K562 (cell line): ENCODE measurements around the gene NTRK3. TPM values are rescaled to one million over a fixed set of nuclear protein-coding genes. Genes with fewer than 3 reads are reported as not detected.

Experiments used
- FOXO4 ChIP-seq: fragments of 450-650 bp; formaldehyde crosslinking; IDR thresholded peaks from 2 replicates; pipeline ENCODE4 v1.4.0; 2020; ENCODE audit warnings: mild to moderate bottlenecking, moderate library complexity
- HCFC1 ChIP-seq: IDR thresholded peaks from 2 replicates; pipeline ENCODE4 v1.6.1; 2012; ENCODE audit warnings: low read depth, low read length, improper control_type of control experiment
- MTA3 ChIP-seq: fragments of 450-650 bp; formaldehyde crosslinking; IDR thresholded peaks from 2 replicates; pipeline ENCODE4 v1.6.1; 2017; ENCODE audit warnings: mild to moderate bottlenecking, borderline replicate concordance
- PRPF4 ChIP-seq: fragments of 200-400 bp; formaldehyde crosslinking; IDR thresholded peaks from one replicate; pipeline ENCODE4 v1.6.1; 2017; ENCODE audit warnings: low read length, low read depth, mild to moderate bottlenecking; ENCODE audit not compliant: insufficient read depth, poor library complexity, severe bottlenecking
- SIN3A ChIP-seq, 2 experiments: fragments of 150-350 bp in 1 of 2; IDR thresholded peaks; 2 replicates each; pipeline ENCODE4 v1.6.1; 2011 to 2016; ENCODE audit warnings: borderline replicate concordance in 2 of 2, low read depth in 2 of 2, low read length in 2 of 2, mild to moderate bottlenecking in 2 of 2, moderate library complexity in 2 of 2; ENCODE audit not compliant: control insufficient read depth in 1 of 2
- UBTF ChIP-seq, 2 experiments: IDR thresholded peaks; 2 replicates each; pipeline ENCODE4 v1.6.1; 2012; ENCODE audit warnings: improper control_type of control experiment in 2 of 2, low read depth in 2 of 2, low read length in 2 of 2, borderline replicate concordance in 1 of 2
- WHSC1 ChIP-seq: IDR thresholded peaks from one replicate; pipeline ENCODE4 v1.6.1; 2012; ENCODE audit warnings: low read length, control low read depth, inconsistent platforms
- ZNF146 ChIP-seq: IDR thresholded peaks from one replicate; pipeline ENCODE4 v1.6.1; 2018; ENCODE audit warnings: missing compliant biosample characterization; ENCODE audit not compliant: unreplicated experiment
- polyA plus RNA-seq, 8 experiments: library from polyadenylated mRNA; depleted of rRNA in 4 of 8; stranded (reverse) in 5 of 8; unstranded in 3 of 8; fragments of >200 nt; fragmentation: Nextera tagmentation in 2 of 8; fragmentation: Illumina TruSeq in 1 of 8; extraction: Ambion mirVana in 2 of 8; extraction: Trizol in 1 of 8; gene quantifications; 2 replicates each; pipeline versions ENCODE4 v1.2.1 to v1.2.3, GENCODE V29; 2011 to 2014; ENCODE audit warnings: inconsistent platforms in 1 of 8, missing spikeins in 1 of 8
- total RNA-seq, 7 experiments: library from RNA; depleted of rRNA in 6 of 7; stranded (reverse); fragments of >200 nt in 6 of 7; fragmentation: Illumina TruSeq in 2 of 7; extraction: Trizol in 2 of 7; gene quantifications; 2 replicates each; pipeline versions ENCODE4 v1.2.1 to v1.2.3, GENCODE V29; 2011 to 2021; ENCODE audit warnings: low replicate concordance in 1 of 7

The NTRK3 gene
- total and polyA plus RNA-seq, 9 of the 15 experiments (the other 6 are each of a cell fraction or from before 2014, with no cell fraction given), result 0.11 to 0.13 TPM; not detected in 7

GRCh38 chr15:88121968-88122530 is 134.5 kb downstream of the NTRK3 start (continued):
- TF ChIP-seq FOXO4 (CRISPR knock-in tag), result no peak
- no peak for TF ChIP-seq MTA3
- TF ChIP-seq ZNF146, result no peak
- TF ChIP-seq SIN3A (IDR thresholded peaks at IDR 0.05; ENCODE audit: borderline replicate concordance in 2 of 2, control insufficient read depth in 1 of 2, low read depth in 2 of 2, low read length in 2 of 2), result no peak
- no peak for TF ChIP-seq WHSC1
- TF ChIP-seq UBTF (IDR thresholded peaks at IDR 0.05; ENCODE audit: borderline replicate concordance in 1 of 2, low read depth in 2 of 2, low read length in 2 of 2), result no peak
- TF ChIP-seq HCFC1, result no peak
- TF ChIP-seq PRPF4, result no peak
- TF ChIP-seq, all 486 proteins: peak for 0
